Hematopoietic multipotent progenitor cell treated with erythropoietin and hydrocortisone succinate and interleukin-3 and kit ligand, for 4 days (in vitro differentiated cells): ENCODE results near the gene RPS21.

ENCODE experiments used
- DNase-seq: peaks from one replicate; pipeline ENCODE4 v3.0.0-alpha.2; 2015

RPS21 gene

GRCh38 chr20:62428396-62429295 is 41.7 kb downstream of the RPS21 start:
- no peak for DNase-seq

- DNase-seq, result no peak
Measured at GRCh38 chr20:62429455-62430310, 42.8 kb downstream of the RPS21 start.

GRCh38 chr20:62430311-62430853 is 43.5 kb downstream of the RPS21 start:
- no peak for DNase-seq

GRCh38 chr20:62430866-62431447 is 44.1 kb downstream of the RPS21 start:
- no peak for DNase-seq

- DNase-seq, result no peak
Measured at GRCh38 chr20:62433658-62434497, 47.0 kb downstream of the RPS21 start.

GRCh38 chr20:62436692-62437091 is 49.8 kb downstream of the RPS21 start:
- DNase-seq, result no peak

- no peak for DNase-seq
Measured at GRCh38 chr20:62437496-62437895, 50.6 kb downstream of the RPS21 start.

- DNase-seq, result no peak
Measured at GRCh38 chr20:62437927-62438326, 51.0 kb downstream of the RPS21 start.
